C4-2B (cell line): ENCODE measurements around the gene PRKAG1.

Experiments
- H3K27ac ChIP-seq: fragments of 450-650 bp; 2 replicates; pipeline ENCODE4 v1.5.1; 2017
- ZFX ChIP-seq: fragments of 450-650 bp; IDR thresholded peaks from 2 replicates; pipeline ENCODE4 v1.6.1; 2017
- TF ChIP-seq, protein P1 (sequence below): fragments of 450-650 bp; conservative IDR thresholded peaks from 2 replicates; pipeline ENCODE4 v1.5.1; 2017; ENCODE audit warnings: mild to moderate bottlenecking

PRKAG1 gene

DNA sequence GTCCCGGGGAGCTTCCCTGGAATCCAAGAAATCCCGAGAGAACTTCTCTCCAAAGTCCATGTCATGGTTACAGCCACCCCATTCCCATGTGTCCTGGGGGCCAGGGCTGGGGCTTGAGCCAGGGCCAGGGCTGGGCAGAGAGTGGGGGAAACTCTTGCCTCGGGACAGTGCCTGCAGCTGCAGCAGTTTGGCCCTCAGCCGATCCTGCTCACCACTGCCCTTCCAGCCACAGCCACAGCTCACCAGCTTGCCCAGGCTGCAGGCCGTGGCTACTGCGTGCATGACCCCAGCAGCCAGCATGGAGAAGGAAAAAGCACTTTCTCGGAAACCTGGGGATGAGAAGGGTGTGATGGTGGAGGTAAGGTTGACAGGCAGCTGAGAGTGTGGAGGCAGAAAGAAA lies 50.6 kb downstream of the PRKAG1 start:
- H3K27ac ChIP-seq: no peak overlapping the region
- TF ChIP-seq ZFX: no peak
- TF ChIP-seq, protein P1, sequence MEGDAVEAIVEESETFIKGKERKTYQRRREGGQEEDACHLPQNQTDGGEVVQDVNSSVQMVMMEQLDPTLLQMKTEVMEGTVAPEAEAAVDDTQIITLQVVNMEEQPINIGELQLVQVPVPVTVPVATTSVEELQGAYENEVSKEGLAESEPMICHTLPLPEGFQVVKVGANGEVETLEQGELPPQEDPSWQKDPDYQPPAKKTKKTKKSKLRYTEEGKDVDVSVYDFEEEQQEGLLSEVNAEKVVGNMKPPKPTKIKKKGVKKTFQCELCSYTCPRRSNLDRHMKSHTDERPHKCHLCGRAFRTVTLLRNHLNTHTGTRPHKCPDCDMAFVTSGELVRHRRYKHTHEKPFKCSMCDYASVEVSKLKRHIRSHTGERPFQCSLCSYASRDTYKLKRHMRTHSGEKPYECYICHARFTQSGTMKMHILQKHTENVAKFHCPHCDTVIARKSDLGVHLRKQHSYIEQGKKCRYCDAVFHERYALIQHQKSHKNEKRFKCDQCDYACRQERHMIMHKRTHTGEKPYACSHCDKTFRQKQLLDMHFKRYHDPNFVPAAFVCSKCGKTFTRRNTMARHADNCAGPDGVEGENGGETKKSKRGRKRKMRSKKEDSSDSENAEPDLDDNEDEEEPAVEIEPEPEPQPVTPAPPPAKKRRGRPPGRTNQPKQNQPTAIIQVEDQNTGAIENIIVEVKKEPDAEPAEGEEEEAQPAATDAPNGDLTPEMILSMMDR: no peak

DNA sequence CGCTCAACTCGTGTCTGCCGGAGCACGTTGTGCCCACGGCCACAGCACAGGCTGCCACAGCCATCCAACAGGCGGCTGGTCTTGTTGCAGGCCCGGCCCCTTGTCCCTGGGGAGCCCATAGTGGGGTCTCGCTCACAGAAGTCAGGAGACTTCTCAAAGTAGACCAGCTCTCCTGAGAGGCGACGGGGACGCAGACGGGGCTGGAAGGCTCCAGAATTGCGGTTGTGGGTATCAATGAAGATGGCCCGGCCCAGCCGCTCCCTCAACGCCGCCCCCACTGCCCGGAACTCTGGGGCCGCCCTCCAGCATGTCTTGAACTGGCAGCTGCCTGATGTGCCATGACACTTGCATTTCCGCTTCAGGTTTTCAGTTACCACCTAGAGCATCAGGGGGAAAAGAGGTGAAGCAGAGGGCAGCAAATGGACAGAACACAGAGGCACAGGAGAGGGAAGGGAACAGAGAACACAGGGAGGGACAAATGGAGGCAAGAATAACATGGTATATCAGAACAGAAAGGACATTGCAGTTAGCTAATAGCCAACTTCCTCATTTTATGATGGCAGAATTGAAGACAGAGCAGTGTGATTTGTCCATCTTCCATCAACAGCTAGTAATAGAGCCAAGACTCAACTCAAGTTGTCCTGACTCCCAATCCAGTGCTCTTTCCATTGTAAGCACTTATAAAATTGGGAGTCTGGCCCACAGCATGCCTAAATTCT lies 52.2 kb downstream of the PRKAG1 start:
- no peak for TF ChIP-seq ZFX
- H3K27ac ChIP-seq: no peak overlapping the region

DNA sequence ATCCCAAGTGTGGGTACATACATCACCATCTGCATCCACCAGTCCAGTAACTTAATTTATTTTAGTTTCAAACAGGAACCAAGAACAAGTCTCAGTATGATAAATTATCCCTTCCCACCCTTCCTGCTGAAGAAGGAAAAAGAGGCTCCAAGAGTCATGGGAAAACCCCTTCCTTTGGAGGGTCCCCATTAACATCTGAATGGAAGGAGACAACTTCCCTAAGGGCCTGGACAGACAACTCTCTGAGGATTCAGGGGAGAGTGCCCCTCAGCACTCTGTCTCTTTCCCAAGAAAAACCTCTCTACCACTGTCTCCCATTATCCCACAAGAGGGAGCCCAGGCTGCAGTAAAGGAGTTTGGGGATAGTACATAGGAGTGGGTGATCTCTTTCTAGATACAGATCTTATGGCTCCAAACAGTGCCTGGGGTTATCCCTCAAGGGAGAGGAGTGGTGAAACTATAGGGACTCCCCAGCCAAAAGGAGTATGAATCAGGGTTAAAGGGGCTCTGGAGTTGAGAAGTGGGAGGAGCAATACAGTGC lies 53.2 kb downstream of the PRKAG1 start:
- no peak overlapping the region for H3K27ac ChIP-seq
- no peak for TF ChIP-seq ZFX
- TF ChIP-seq, protein P1: no peak

DNA sequence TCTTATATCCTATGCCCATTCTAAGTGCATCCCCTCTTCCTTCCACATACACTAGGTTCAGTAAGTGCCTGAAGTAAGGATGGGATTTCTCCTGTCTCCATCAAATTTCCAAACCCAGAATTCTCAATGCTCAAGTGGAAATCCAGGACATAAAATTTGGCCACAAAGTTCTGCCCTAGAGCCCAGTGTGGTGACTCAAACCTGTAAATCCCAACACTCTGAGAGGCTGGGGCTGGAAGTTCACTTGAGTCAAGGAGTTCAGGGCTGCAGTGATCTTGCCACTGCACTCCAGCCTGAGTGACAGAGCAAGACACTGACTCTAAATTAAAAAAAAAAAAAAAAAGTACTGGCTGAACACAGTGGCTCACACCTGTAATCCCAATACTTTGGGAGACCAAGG lies 56.8 kb downstream of the PRKAG1 start:
- TF ChIP-seq ZFX: no peak
- TF ChIP-seq, protein P1: no peak
- H3K27ac ChIP-seq: no peak overlapping the region

DNA sequence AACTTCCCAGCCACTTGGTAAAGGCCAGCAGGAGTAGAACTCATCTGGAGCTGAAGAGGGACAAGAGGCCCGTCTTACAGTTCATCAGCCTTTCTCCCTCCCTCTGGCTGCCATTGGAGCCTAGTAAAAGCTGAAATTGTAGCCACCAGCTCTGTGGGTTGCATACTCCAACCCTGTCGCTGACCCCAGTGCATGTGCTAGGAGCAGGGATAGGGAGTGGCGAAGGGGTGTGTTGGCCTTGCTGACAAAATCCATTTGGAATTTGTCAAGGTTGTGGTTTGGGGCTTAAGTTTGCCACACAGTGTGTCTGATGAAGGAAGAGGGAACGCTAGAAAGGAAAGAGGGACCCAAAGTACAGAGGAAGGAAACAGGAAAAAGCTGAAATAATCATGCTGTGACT lies 57.2 kb downstream of the PRKAG1 start:
- no peak overlapping the region for H3K27ac ChIP-seq
- no peak for TF ChIP-seq ZFX
- TF ChIP-seq, protein P1: no peak

DNA sequence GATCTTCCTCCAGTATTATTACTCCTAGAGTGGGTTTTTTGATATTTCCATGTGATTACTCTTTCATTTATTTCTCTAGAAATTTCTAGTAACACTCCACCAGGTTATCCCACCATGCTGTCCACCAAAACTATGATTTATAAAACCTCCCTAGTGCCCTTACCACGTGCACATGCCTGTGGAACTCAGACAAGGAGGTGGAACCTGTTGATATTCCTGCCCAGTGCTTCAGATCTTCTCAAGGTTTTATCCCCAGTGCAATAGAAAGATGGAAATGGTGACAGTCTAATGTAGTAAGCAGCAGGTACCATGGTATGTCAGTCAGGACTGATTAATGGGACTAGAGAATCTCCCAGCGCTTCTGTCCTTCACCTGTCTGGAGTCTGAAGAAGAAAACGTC lies 57.7 kb downstream of the PRKAG1 start:
- TF ChIP-seq, protein P1: no peak
- TF ChIP-seq ZFX: no peak
- H3K27ac ChIP-seq: no peak overlapping the region

DNA sequence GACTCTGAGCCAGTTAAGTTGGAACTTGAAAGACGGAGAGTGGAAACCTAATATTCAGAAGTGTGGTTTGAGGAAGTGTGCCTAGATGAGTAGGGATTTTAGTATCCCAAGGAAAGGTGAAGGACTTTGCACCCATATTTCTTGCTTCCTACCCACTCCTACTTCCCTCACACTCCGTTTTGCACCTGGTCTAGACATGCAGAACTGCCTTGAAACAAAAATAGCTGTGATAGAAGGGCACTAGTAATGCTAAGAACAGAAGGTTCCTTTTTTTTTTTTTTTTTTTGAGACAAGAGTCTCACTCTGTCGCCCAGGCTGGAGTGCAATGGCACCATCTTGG lies 60.6 kb downstream of the PRKAG1 start:
- TF ChIP-seq ZFX: no peak
- TF ChIP-seq, protein P1: no peak
- H3K27ac ChIP-seq: peak overlapping the region; percentile 89
